HG02981 (cell line): ENCODE data around the gene FCHSD1.
"Not testable (repeated sequence)": the region's sequence is repeated elsewhere in the genome, so short reads cannot be mapped to it uniquely, and the experiment has no call there.

Source experiments
- ATAC-seq: cut with Tn5 transposase; IDR thresholded peaks from one replicate; pipeline ENCODE4 v1.9.1; 2021; ENCODE audit warnings: mild to moderate bottlenecking, moderate library complexity; ENCODE audit not compliant: unreplicated experiment

Gene FCHSD1

GRCh38 chr5:141618030-141618803, 33.0 kb downstream of the FCHSD1 start:
- peak; percentile 30 for ATAC-seq

GRCh38 chr5:141617682-141618029, 33.6 kb downstream of the FCHSD1 start:
- no peak for ATAC-seq

- no peak for ATAC-seq
Measured at GRCh38 chr5:141617128-141617527, 34.1 kb downstream of the FCHSD1 start.

GRCh38 chr5:141615991-141616720, 35.1 kb downstream of the FCHSD1 start:
- no peak for ATAC-seq

GRCh38 chr5:141613344-141613743, 37.9 kb downstream of the FCHSD1 start:
- no peak for ATAC-seq

GRCh38 chr5:141611289-141611688, 39.9 kb downstream of the FCHSD1 start:
- ATAC-seq = no peak

- ATAC-seq = not testable (repeated sequence)
Measured at GRCh38 chr5:141609921-141610320, 41.3 kb downstream of the FCHSD1 start.

- no peak for ATAC-seq
Measured at GRCh38 chr5:141609044-141609443, 42.2 kb downstream of the FCHSD1 start.

GRCh38 chr5:141608557-141608956, 42.7 kb downstream of the FCHSD1 start:
- no peak for ATAC-seq

GRCh38 chr5:141608046-141608445, 43.2 kb downstream of the FCHSD1 start:
- ATAC-seq = no peak

- peak; percentile 93 for ATAC-seq
Measured at GRCh38 chr5:141605523-141606277, 45.5 kb downstream of the FCHSD1 start.

- no peak for ATAC-seq
Measured at GRCh38 chr5:141603923-141604717, 47.1 kb downstream of the FCHSD1 start.

- no peak for ATAC-seq
Measured at GRCh38 chr5:141602606-141603005, 48.6 kb downstream of the FCHSD1 start.

- peak; percentile 44 for ATAC-seq
Measured at GRCh38 chr5:141598391-141599345, 52.5 kb downstream of the FCHSD1 start.

GRCh38 chr5:141597814-141598213, 53.4 kb downstream of the FCHSD1 start:
- ATAC-seq = no peak

- no peak for ATAC-seq
Measured at GRCh38 chr5:141597394-141597793, 53.8 kb downstream of the FCHSD1 start.

- no peak for ATAC-seq
Measured at GRCh38 chr5:141596867-141597266, 54.4 kb downstream of the FCHSD1 start.

GRCh38 chr5:141590127-141590526, 61.1 kb downstream of the FCHSD1 start:
- no peak for ATAC-seq
